Measurements from ENCODE around the gene TIAL1. TPM values are rescaled to one million over a fixed set of nuclear protein-coding genes. Genes with fewer than 3 reads are reported as not detected.
A peak's percentile ranks its signal among the peaks of the same experiment; 100 is the strongest.

TIAL1 gene
- total RNA-seq, 4 donors from 2014 or later = 43.1 to 61.7 (median 51.1) TPM

DNA sequence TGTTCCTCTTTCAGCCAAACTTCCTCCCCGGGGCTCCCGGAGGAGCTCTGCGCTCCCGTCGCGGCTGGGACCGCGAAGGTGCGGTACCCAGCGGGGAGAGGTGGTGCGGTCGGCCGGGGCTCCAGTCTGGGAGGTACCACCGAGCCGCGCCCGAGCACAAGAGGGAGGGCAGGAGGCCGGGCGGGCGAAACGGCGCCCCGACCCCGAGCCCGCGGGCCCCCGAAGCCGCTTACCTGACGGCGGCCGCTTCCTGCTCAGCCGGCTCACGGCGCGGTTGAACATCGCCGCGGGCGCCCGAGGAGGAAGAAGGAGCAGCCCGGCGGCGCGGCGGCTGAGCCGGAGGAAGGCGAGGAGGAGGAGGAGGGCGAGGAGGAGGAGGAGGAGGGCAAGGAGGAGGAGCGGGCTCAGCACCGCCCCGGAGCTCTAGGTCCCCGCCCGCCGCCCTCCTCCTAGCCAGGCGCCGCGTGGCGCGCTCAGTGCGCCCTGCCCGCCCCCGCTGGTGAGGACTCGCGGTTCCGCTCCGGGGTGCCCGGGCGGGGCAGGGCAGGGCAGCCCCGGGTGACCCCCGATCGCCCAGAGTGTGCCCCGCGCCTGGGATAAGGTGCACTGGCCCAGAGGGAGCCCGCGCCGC lies 54.3 kb downstream of the TIAL1 start, which contains the start of gene RGS10:
RGS10 (minus strand) TSS at position 363 of the 631 bp plus-strand sequence; CDS start at position 282, 81 bp downstream.
- intact Hi-C loops (cut with DNase I; ENCODE audit: low total_unique reads) = no loop called here
- peak within 1 kb of the TSS; percentile 57 for H3K4me3 ChIP-seq (ENCODE audit: low read depth, poor library complexity, severe bottlenecking)
- WGBS, 2 donors = 0 to 1% methylated on average over 20 to 42 of the region's 76 CpGs
- TF ChIP-seq POLR2A (IDR thresholded peaks at IDR 0.05) = no peak
- TF ChIP-seq, protein P1, sequence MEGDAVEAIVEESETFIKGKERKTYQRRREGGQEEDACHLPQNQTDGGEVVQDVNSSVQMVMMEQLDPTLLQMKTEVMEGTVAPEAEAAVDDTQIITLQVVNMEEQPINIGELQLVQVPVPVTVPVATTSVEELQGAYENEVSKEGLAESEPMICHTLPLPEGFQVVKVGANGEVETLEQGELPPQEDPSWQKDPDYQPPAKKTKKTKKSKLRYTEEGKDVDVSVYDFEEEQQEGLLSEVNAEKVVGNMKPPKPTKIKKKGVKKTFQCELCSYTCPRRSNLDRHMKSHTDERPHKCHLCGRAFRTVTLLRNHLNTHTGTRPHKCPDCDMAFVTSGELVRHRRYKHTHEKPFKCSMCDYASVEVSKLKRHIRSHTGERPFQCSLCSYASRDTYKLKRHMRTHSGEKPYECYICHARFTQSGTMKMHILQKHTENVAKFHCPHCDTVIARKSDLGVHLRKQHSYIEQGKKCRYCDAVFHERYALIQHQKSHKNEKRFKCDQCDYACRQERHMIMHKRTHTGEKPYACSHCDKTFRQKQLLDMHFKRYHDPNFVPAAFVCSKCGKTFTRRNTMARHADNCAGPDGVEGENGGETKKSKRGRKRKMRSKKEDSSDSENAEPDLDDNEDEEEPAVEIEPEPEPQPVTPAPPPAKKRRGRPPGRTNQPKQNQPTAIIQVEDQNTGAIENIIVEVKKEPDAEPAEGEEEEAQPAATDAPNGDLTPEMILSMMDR (IDR thresholded peaks at IDR 0.05) = no peak
- DNase-seq (ENCODE audit: low spot score in 2 of 2) = peak; percentile 68 to 96

DNA sequence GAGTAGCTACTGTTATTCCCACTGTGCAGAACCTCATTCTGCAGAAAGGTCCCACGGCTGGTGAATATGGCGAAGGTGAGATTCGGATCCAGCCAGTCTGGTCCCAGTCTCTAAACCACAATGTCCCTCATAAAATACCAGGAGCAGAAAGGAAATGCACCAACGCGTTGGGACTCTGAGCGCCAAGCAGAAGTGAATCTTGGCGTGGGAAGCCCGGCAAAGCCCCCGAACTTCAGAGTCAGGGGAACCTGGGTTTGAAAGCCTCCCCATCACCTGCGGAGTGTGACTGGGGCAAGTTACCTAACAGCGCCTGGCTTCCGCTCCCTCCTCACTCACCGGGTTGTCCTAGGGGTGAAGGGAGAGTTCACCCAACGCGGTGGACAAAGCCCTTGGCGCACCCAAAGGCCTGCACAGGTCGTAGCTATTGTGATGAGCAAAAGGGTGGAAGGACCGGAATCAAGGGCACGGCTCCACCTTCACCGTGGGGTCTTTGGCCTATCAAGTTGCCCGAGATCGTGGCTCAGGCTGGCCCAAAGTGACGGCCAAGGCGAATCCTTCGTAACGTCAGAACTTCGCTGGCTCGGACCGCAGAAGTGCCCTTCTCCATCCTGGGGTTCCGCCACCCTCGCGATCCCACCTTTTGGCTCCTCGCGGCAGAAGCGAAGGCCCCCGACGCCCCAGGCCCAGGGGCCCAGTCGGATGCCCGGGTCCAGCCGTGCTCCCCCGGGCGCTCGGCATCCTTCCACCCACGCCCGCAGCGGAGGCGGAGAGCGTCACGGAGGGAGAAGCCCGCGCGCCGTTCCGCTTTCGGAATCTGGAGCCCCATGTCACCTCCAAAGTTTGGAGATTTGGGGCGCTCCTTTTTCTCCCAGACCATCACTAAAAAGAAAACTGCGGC lies 55.1 kb downstream of the TIAL1 start:
- WGBS, 2 donors = 27% methylated on average over 47 to 54 of the region's 57 CpGs
- peak overlapping the region; percentile 57 for H3K4me3 ChIP-seq (ENCODE audit: low read depth, poor library complexity, severe bottlenecking)
- intact Hi-C loops (cut with DNase I; ENCODE audit: low total_unique reads) = no loop called here
- DNase-seq (ENCODE audit: low spot score in 2 of 2) = no peak
- TF ChIP-seq, protein P1 (IDR thresholded peaks at IDR 0.05) = no peak
- TF ChIP-seq POLR2A (IDR thresholded peaks at IDR 0.05) = no peak

DNA sequence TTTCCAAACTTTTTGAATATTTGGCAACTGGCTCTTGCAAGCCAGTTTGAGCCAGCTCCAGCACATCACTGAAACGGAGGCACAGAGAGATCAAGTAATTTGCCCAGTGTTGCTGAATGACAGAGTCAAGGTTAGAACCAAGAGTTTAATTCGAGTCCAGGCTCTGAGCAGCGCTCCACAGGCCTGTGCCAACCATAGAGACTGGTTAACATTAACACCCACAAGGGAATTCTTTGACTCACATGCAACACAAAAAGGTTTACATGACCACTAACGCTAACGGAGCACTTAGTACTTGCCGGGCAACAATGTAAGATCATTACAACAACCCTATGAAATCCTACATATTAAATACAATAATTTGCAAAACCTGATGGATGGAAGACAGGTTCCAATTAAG lies 55.7 kb downstream of the TIAL1 start:
- DNase-seq (ENCODE audit: low spot score in 2 of 2) = no peak
- TF ChIP-seq POLR2A (IDR thresholded peaks at IDR 0.05) = no peak
- TF ChIP-seq, protein P1 (IDR thresholded peaks at IDR 0.05) = no peak
- 30 to 41% methylated on average over 6 of the region's 6 CpGs for WGBS, 2 donors
- intact Hi-C loops (cut with DNase I; ENCODE audit: low total_unique reads) = no loop called here
- H3K4me3 ChIP-seq (ENCODE audit: low read depth, poor library complexity, severe bottlenecking) = no peak overlapping the region

DNA sequence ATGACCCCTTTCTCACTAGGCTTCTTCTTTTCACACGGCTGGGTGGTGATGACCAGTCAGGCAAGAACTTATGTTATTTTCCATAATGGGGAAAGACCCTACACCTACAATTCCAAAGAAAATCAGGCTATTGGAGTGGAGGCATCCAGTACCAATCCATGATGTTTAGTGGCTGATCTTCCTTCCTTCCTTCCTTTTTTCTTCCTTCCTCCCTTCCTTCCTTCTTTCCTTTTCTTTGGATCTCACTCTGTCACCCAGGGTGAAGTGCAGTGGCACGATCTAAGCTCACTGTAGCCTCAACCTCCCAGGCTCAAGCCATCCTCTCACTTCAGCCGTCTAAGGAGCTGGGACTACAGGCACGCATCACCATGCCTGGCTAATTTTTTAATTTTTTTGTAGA lies 56.7 kb downstream of the TIAL1 start:
- no peak for DNase-seq (ENCODE audit: low spot score in 2 of 2)
- H3K4me3 ChIP-seq (ENCODE audit: low read depth, poor library complexity, severe bottlenecking) = no peak overlapping the region
- intact Hi-C loops (cut with DNase I; ENCODE audit: low total_unique reads) = no loop called here
- TF ChIP-seq, protein P1 (IDR thresholded peaks at IDR 0.05) = no peak
- TF ChIP-seq POLR2A (IDR thresholded peaks at IDR 0.05) = no peak
- WGBS, 2 donors = 92 to 95% methylated on average over 4 of the region's 4 CpGs

DNA sequence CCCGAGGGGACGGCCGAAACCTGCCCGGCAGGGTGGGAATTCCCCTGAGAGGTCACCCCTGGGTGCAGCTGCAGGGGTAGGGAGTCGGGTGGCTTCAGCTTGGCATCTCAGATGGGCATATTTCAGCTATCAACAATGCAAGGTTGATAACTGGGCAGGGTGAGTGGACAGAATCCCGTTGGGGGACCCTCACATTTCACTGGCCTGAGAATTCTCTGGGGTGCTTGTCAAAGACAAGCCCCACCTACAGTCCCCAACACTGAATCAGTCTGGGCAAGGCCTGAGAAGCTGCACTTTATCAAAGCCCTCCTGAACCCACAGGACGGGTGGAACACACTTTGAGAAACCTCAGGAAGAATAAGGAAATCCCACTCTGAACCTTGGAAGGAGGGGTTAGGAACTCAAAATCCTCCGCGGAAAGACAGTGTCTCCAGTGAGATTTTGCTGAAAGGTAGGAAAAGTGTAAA lies 57.4 kb downstream of the TIAL1 start:
- TF ChIP-seq, protein P1 (IDR thresholded peaks at IDR 0.05) = no peak
- no peak for TF ChIP-seq POLR2A (IDR thresholded peaks at IDR 0.05)
- DNase-seq (ENCODE audit: low spot score in 2 of 2) = no peak
- 68 to 75% methylated on average over 9 of the region's 9 CpGs for WGBS, 2 donors

More for the DNA sequence above, 57.4 kb downstream of the TIAL1 start:
- intact Hi-C loops (cut with DNase I; ENCODE audit: low total_unique reads) = no loop called here
- no peak overlapping the region for H3K4me3 ChIP-seq (ENCODE audit: low read depth, poor library complexity, severe bottlenecking)
